Measurements from ENCODE around the gene KSR1. TPM values are rescaled to one million over a fixed set of nuclear protein-coding genes. Genes with fewer than 3 reads are reported as not detected.

Gene KSR1
- total and polyA plus RNA-seq, 9 donors, result 43.3 to 112 (median 71.6) TPM

GRCh38 chr17:27548369-27548768 lies 92.1 kb downstream of the KSR1 start:
- no peaks in the 10 kb centered on the region for H3K36me3 ChIP-seq (ENCODE audit: control insufficient read depth, insufficient read depth, low read length)
- no peaks in the 10 kb centered on the region for H3K9me3 ChIP-seq (replicated peaks; ENCODE audit: control insufficient read depth, low read depth, low read length)
- WGBS (ENCODE audit: insufficient coverage), result 98% methylated on average over 5 of the region's 7 CpGs
- no peak overlapping the region for H3K27ac ChIP-seq (ENCODE audit: low read length)
- peaks cover 26% of the 10 kb centered on the region for H3K4me1 ChIP-seq (ENCODE audit: control insufficient read depth, insufficient read depth, low read length)
- DNase-seq, result no peak
- no peak overlapping the region for H3K4me3 ChIP-seq (ENCODE audit: low read length)
- H3K27me3 ChIP-seq (ENCODE audit: control insufficient read depth, insufficient read depth, low read length), result no peaks in the 10 kb centered on the region

DNA sequence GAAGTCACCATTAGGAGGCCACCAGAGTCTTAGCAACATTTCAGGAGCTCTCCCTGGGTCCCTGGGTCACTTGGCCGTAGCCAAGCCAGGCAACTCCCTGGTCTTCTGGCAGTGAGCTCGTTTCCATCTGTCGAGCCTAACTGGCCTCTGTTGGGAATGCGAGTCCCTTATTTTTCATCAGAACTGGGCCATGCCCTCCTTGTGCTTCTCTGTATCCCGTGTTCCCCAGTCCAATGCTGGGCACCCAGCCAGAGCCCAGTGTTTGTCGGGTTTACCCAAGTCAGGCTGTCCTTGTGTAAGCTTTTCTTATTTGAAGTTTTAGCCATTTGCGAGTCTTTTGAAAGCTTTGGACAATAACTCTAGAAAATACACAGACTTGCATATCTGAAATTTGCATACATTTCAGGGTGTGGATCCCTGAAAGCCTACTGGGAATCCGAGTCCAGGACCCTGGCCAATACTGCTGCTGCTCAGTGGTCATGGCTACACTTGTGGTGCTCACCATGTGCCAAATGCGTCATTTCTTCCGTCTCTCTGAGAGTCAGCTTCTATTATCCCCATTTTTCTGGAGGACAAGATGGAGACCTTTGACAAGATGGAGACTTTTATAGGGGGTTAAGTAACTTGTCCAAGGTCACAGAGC lies 93.1 kb downstream of the KSR1 start:
- H3K9me3 ChIP-seq (replicated peaks; ENCODE audit: control insufficient read depth, low read depth, low read length), result no peaks in the 10 kb centered on the region
- DNase-seq, result peak; percentile 73
- H3K27ac ChIP-seq (ENCODE audit: low read length), result no peak overlapping the region
- peaks cover 33% of the 10 kb centered on the region for H3K4me1 ChIP-seq (ENCODE audit: control insufficient read depth, insufficient read depth, low read length)
- H3K27me3 ChIP-seq (ENCODE audit: control insufficient read depth, insufficient read depth, low read length), result no peaks in the 10 kb centered on the region
- H3K4me3 ChIP-seq (ENCODE audit: low read length), result no peak overlapping the region
- 56% methylated on average over 7 of the region's 10 CpGs for WGBS (ENCODE audit: insufficient coverage)
- H3K36me3 ChIP-seq (ENCODE audit: control insufficient read depth, insufficient read depth, low read length), result no peaks in the 10 kb centered on the region

GRCh38 chr17:27550291-27550930 lies 94.2 kb downstream of the KSR1 start:
- peaks cover 30% of the 10 kb centered on the region for H3K4me1 ChIP-seq (ENCODE audit: control insufficient read depth, insufficient read depth, low read length)
- no peaks in the 10 kb centered on the region for H3K9me3 ChIP-seq (replicated peaks; ENCODE audit: control insufficient read depth, low read depth, low read length)
- no peak overlapping the region for H3K4me3 ChIP-seq (ENCODE audit: low read length)
- no peaks in the 10 kb centered on the region for H3K27me3 ChIP-seq (ENCODE audit: control insufficient read depth, insufficient read depth, low read length)
- WGBS (ENCODE audit: insufficient coverage), result 70% methylated on average over 12 of the region's 13 CpGs
- no peak overlapping the region for H3K27ac ChIP-seq (ENCODE audit: low read length)
- no peaks in the 10 kb centered on the region for H3K36me3 ChIP-seq (ENCODE audit: control insufficient read depth, insufficient read depth, low read length)
- peak; percentile 59 for DNase-seq

DNA sequence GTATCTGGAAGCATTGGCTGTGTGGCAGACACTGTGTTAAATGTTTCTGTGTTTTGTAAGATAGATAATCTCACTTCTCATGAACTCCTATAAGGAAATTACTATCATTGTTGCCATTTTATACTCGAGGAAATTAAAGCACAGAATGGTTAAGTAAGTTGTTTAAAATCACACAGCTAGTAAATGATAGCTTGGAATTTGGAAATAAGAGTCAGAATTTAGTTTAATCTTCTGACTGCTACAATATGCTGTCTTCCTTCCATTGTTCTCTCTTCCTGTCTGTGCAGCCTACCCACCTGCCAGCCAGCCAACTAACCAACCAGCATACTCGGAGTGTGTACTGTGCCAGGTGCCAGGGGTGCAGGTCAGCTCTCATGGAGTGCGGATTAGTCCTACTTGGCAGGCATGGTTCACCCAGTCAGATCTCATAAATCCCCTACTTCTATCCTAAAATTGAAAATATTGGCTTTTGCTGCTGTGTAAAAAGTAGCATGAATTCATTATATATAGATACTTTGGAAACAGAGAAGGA lies 94.8 kb downstream of the KSR1 start:
- whole genome bisulfite sequencing (ENCODE audit: insufficient coverage), result no CpG with 5 or more reads among the region's 3 CpGs

DNA sequence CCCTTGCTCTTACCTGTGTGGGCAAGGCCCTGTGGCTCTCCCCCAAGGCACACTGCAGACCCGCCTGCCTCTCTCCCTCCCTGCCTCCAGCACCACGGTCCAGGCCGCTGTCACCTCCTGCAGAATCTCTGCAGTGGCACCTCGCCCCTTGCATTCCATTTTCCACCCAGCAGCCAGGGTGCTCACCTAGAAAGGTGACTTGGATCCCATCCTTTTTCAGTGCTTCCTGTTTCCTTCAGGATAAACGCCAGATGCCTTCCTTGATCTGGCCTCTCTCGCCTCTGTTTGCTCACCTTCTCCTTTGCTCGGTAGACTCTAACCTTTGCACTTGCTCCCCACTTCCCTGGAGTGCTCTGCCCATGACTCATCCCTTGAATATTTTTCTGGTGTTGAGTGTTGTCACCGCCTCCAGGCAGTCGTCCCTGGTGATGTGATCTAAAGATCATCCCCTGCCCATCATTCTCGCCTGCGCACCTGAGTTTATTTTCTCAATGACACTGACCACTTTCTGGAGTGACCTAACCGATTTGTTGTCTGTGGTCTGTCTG lies 95.5 kb downstream of the KSR1 start:
- Histone ChIP-seq H3K27ac (ENCODE audit: low read length) (no peak overlapping the region), H3K27me3 (ENCODE audit: control insufficient read depth, insufficient read depth, low read length) (no peaks in the 10 kb centered on the region), H3K4me3 (ENCODE audit: low read length) (no peak overlapping the region), H3K36me3 (ENCODE audit: control insufficient read depth, insufficient read depth, low read length) (no peaks in the 10 kb centered on the region), H3K4me1 (ENCODE audit: control insufficient read depth, insufficient read depth, low read length) (peaks cover 29% of the 10 kb centered on the region), H3K9me3 (replicated peaks; ENCODE audit: control insufficient read depth, low read depth, low read length) (no peaks in the 10 kb centered on the region)
- WGBS (ENCODE audit: insufficient coverage), result 88% methylated on average over 11 of the region's 12 CpGs
- DNase-seq, result no peak

More for the DNA sequence above, 94.8 kb downstream of the KSR1 start:
- DNase-seq, result no peak
- Histone ChIP-seq H3K27ac (ENCODE audit: low read length) (no peak overlapping the region), H3K27me3 (ENCODE audit: control insufficient read depth, insufficient read depth, low read length) (no peaks in the 10 kb centered on the region), H3K4me1 (ENCODE audit: control insufficient read depth, insufficient read depth, low read length) (peaks cover 27% of the 10 kb centered on the region), H3K36me3 (ENCODE audit: control insufficient read depth, insufficient read depth, low read length) (no peaks in the 10 kb centered on the region), H3K9me3 (replicated peaks; ENCODE audit: control insufficient read depth, low read depth, low read length) (no peaks in the 10 kb centered on the region), H3K4me3 (ENCODE audit: low read length) (no peak overlapping the region)

- Histone ChIP-seq H3K4me3 (ENCODE audit: low read length) (no peak overlapping the region), H3K9me3 (replicated peaks; ENCODE audit: control insufficient read depth, low read depth, low read length) (no peaks in the 10 kb centered on the region), H3K27me3 (ENCODE audit: control insufficient read depth, insufficient read depth, low read length) (no peaks in the 10 kb centered on the region), H3K36me3 (ENCODE audit: control insufficient read depth, insufficient read depth, low read length) (no peaks in the 10 kb centered on the region), H3K27ac (ENCODE audit: low read length) (no peak overlapping the region), H3K4me1 (ENCODE audit: control insufficient read depth, insufficient read depth, low read length) (peaks cover 29% of the 10 kb centered on the region)
- 57% methylated on average over 1 of the region's 4 CpGs for WGBS (ENCODE audit: insufficient coverage)
- no peak for DNase-seq
These were observed 96.1 kb downstream of the KSR1 start for GRCh38 chr17:27552276-27552732.

DNA sequence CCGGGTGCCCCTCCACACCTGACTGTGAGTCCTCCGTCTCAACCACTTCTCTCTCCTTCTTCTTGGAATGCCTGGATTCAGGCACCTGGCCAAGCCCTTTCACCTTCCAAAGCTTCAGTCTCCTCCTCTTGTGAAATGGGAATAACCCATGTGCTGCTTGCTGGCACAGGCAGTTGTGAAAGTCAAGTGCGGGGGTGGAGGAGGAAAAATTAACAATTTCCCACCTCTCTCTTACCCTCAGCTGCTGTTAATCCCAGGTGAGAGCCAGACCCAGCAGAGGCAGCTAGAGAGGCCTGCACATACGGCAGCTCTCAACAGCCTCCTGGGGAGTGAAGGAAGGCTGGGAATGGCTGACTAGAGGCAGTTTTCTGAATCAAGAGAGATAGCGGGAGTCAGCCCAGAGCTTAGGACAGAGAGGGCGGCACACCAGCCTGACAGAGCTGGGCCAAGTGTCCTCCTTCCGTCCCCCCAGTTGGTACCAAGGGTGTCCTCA lies 96.8 kb downstream of the KSR1 start:
- H3K27ac ChIP-seq (ENCODE audit: low read length), result no peak overlapping the region
- 67% methylated on average over 4 of the region's 7 CpGs for WGBS (ENCODE audit: insufficient coverage)

GRCh38 chr17:27554152-27554551 lies 97.9 kb downstream of the KSR1 start:
- Histone ChIP-seq H3K27ac (ENCODE audit: low read length) (no peak overlapping the region), H3K27me3 (ENCODE audit: control insufficient read depth, insufficient read depth, low read length) (no peaks in the 10 kb centered on the region), H3K4me3 (ENCODE audit: low read length) (no peak overlapping the region), H3K36me3 (ENCODE audit: control insufficient read depth, insufficient read depth, low read length) (no peaks in the 10 kb centered on the region), H3K9me3 (replicated peaks; ENCODE audit: control insufficient read depth, low read depth, low read length) (no peaks in the 10 kb centered on the region), H3K4me1 (ENCODE audit: control insufficient read depth, insufficient read depth, low read length) (peaks cover 36% of the 10 kb centered on the region)
- WGBS (ENCODE audit: insufficient coverage), result 69% methylated on average over 7 of the region's 11 CpGs
- no peak for DNase-seq

More for the DNA sequence above, 96.8 kb downstream of the KSR1 start:
- H3K36me3 ChIP-seq (ENCODE audit: control insufficient read depth, insufficient read depth, low read length), result no peaks in the 10 kb centered on the region
- DNase-seq, result no peak
- no peaks in the 10 kb centered on the region for H3K27me3 ChIP-seq (ENCODE audit: control insufficient read depth, insufficient read depth, low read length)
- H3K4me1 ChIP-seq (ENCODE audit: control insufficient read depth, insufficient read depth, low read length), result peaks cover 29% of the 10 kb centered on the region
- no peak overlapping the region for H3K4me3 ChIP-seq (ENCODE audit: low read length)
- H3K9me3 ChIP-seq (replicated peaks; ENCODE audit: control insufficient read depth, low read depth, low read length), result no peaks in the 10 kb centered on the region

GRCh38 chr17:27554911-27555310 lies 98.7 kb downstream of the KSR1 start:
- Histone ChIP-seq H3K4me1 (ENCODE audit: control insufficient read depth, insufficient read depth, low read length) (peaks cover 38% of the 10 kb centered on the region), H3K36me3 (ENCODE audit: control insufficient read depth, insufficient read depth, low read length) (no peaks in the 10 kb centered on the region), H3K9me3 (replicated peaks; ENCODE audit: control insufficient read depth, low read depth, low read length) (no peaks in the 10 kb centered on the region), H3K4me3 (ENCODE audit: low read length) (no peak overlapping the region), H3K27ac (ENCODE audit: low read length) (no peak overlapping the region), H3K27me3 (ENCODE audit: control insufficient read depth, insufficient read depth, low read length) (no peaks in the 10 kb centered on the region)
- no peak for DNase-seq
- 90% methylated on average over 4 of the region's 6 CpGs for WGBS (ENCODE audit: insufficient coverage)

- Histone ChIP-seq H3K27ac (ENCODE audit: low read length) (no peak overlapping the region), H3K9me3 (replicated peaks; ENCODE audit: control insufficient read depth, low read depth, low read length) (no peaks in the 10 kb centered on the region), H3K4me1 (ENCODE audit: control insufficient read depth, insufficient read depth, low read length) (peaks cover 42% of the 10 kb centered on the region), H3K27me3 (ENCODE audit: control insufficient read depth, insufficient read depth, low read length) (no peaks in the 10 kb centered on the region), H3K36me3 (ENCODE audit: control insufficient read depth, insufficient read depth, low read length) (no peaks in the 10 kb centered on the region), H3K4me3 (ENCODE audit: low read length) (no peak overlapping the region)
- no peak for DNase-seq
- WGBS (ENCODE audit: insufficient coverage), result no CpG with 5 or more reads among the region's 5 CpGs
These were observed 99.1 kb downstream of the KSR1 start for GRCh38 chr17:27555339-27555738.
